Ovary (tissue), 3 donors: ENCODE results near the gene RPS21.

ENCODE experiments used
- CTCF ChIP-seq, 3 donors: fragments of 450-650 bp in 2 of 3; fragments of 200-600 bp in 1 of 3; IDR thresholded peaks; one replicate each; pipeline versions ENCODE4 v1.5.1 to v1.8.0; 2016 to 2022; ENCODE audit warnings: antibody characterized with exemption in 3 of 3, mild to moderate bottlenecking in 1 of 3
- EP300 ChIP-seq: sonication (generic); formaldehyde crosslinking; IDR thresholded peaks from one replicate; pipeline ENCODE4 v1.6.1; 2017; ENCODE audit warnings: antibody characterized with exemption
- POLR2A ChIP-seq: fragments of 450-650 bp; IDR thresholded peaks from one replicate; pipeline ENCODE4 v1.6.1; 2017; ENCODE audit warnings: antibody characterized with exemption, mild to moderate bottlenecking, moderate library complexity
- donor health status: DM: no; HTN: no; CAD: no.

GRCh38 chr20:62357681-62358080 is 29.2 kb upstream of the RPS21 start:
- no peak for TF ChIP-seq POLR2A
- no peak for TF ChIP-seq CTCF (IDR thresholded peaks at IDR 0.05)
- TF ChIP-seq EP300, result no peak
